ENCODE results near the gene ADCY1. TPM values are rescaled to one million over a fixed set of nuclear protein-coding genes. Genes with fewer than 3 reads are reported as not detected.

The ADCY1 gene
- total and polyA plus RNA-seq, 2 donors = 1.2 to 3.7 TPM

DNA sequence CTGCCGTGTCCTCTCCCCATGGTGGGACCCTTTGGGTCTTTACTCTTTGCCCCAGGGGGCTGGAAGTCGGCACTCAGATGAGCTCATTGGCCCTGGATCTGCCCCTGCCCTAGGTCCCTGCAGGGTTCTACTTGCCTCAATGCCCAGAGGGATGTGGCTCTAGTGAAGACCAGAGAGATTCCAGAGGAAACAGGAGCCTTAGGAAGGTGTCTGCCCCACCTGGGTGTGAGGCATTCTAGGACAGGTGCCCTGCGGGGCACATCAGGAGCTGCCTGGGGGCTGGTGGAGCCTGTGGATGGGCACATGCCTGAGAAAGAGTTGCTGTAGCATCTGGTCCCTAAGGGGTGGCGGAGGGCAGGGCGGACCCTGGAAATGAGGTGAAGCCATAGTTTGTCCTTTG is 128.6 kb downstream of the ADCY1 start:
- no peak overlapping the region for H3K27ac ChIP-seq (ENCODE audit: low read depth)
- H3K36me3 ChIP-seq (ENCODE audit: insufficient read depth) = no peaks in the 10 kb centered on the region
- DNase-seq (ENCODE audit: extremely low spot score) = no peak
- 93% methylated on average over 5 of the region's 5 CpGs for WGBS
- H3K4me1 ChIP-seq (ENCODE audit: insufficient read depth) = no peaks in the 10 kb centered on the region
- H3K4me3 ChIP-seq (ENCODE audit: low read depth, low read length) = no peak overlapping the region

GRCh38 chr7:45703373-45703821 is 129.2 kb downstream of the ADCY1 start:
- no peaks in the 10 kb centered on the region for H3K36me3 ChIP-seq (ENCODE audit: insufficient read depth)
- no peak for DNase-seq (ENCODE audit: extremely low spot score)
- 89% methylated on average over 20 of the region's 20 CpGs for WGBS
- no peak overlapping the region for H3K4me3 ChIP-seq (ENCODE audit: low read depth, low read length)
- H3K4me1 ChIP-seq (ENCODE audit: insufficient read depth) = no peaks in the 10 kb centered on the region
- no peak overlapping the region for H3K27ac ChIP-seq (ENCODE audit: low read depth)

- no peak for DNase-seq (ENCODE audit: extremely low spot score)
- WGBS = 83% methylated on average over 13 of the region's 13 CpGs
These were observed 129.9 kb downstream of the ADCY1 start for GRCh38 chr7:45703911-45704682.

GRCh38 chr7:45704683-45705016 is 130.5 kb downstream of the ADCY1 start:
- no peaks in the 10 kb centered on the region for H3K4me1 ChIP-seq (ENCODE audit: insufficient read depth)
- 71% methylated on average over 3 of the region's 3 CpGs for WGBS
- no peak for DNase-seq (ENCODE audit: extremely low spot score)
- H3K27ac ChIP-seq (ENCODE audit: low read depth) = no peak overlapping the region
- no peak overlapping the region for H3K4me3 ChIP-seq (ENCODE audit: low read depth, low read length)
- no peaks in the 10 kb centered on the region for H3K36me3 ChIP-seq (ENCODE audit: insufficient read depth)

More at GRCh38 chr7:45703911-45704682, 129.9 kb downstream of the ADCY1 start:
- H3K4me3 ChIP-seq (ENCODE audit: low read depth, low read length) = no peak overlapping the region
- H3K27ac ChIP-seq (ENCODE audit: low read depth) = no peak overlapping the region
- no peaks in the 10 kb centered on the region for H3K4me1 ChIP-seq (ENCODE audit: insufficient read depth)
- no peaks in the 10 kb centered on the region for H3K36me3 ChIP-seq (ENCODE audit: insufficient read depth)

DNA sequence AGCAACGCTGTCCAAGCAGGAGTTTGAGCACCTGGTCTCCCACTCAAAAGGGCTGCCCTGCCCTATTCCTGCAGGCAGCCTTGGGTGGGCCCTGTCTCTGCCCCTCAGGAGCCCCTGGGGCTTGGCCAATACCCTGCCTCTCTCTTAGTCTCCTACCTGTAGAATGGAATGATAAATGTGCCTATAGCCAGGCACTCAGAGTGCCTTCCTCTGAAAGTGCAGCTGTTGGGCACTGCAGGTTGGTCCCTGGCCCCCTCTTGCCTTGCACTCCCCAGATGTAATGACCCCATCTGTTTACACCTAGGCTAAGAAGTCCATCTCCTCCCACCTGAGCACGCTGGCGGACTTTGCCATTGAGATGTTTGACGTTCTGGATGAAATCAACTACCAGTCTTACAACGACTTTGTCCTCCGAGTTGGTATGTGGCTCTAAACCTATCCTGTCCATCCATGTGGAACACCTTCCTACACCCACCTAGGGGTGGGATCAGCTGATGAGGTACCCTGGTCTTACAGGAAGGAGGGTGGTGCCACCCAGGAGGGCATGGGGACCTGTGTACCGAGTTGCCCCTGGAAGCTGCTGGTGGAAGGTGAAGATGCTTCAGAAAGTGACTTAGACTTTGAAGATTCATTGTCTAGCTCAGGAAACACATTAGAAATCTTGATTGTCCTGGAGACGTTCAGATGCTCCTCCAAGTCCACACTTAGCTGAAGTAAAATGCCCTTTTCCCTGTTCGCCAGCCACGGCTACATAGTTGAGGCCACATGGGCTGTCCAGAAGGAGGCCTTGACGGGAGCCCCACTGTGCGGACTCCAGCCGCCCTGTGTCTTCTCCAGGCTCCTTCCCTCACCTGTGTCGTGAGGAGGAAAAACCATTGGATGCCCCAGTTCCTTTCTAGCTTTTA is 134.1 kb downstream of the ADCY1 start:
- no peak for DNase-seq (ENCODE audit: extremely low spot score)
- no peak overlapping the region for H3K27ac ChIP-seq (ENCODE audit: low read depth)
- WGBS = 92% methylated on average over 14 of the region's 14 CpGs

DNA sequence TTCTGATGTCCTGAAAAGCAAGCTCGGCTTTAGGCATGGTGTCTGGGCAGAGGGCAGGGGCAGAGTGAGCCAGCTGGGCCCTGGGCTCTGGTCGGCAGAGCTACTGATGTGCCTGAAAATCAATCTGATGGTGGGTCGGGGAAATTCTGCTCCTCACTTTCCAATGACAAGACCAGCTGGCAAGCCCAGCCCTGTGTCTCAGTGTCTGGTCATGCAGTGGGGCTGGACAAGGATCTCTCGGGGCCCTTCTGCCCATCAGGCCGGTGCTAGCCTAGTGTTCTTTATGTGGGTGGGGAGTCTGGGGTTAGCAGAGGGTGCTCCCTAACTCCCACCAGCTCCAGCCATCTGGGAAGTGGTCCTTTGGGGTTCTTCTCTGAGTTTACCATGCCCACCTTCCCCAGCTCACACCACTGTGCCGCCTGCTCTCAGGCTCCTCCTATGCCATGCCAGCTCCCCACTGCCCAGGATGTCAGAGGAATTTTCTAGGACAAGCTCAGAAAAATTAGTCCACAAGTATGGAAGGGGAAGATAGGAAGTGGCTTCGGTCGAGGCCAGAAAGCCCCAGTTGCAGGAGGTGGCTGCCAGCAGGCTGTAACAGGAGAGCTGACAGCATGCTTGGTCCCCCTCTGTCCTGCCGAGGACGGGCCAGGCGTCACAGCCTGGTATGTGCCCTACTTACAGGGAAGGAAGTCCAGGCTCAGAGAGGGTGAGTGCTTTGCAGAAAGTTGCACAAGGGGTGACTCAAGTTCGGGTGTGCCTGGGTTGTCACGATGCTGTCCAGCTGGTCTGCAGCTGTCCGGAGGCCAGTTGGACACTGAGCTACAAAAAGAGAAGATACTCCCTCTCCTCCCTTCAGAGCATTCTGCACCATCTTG is 135.2 kb downstream of the ADCY1 start:
- no peak for DNase-seq (ENCODE audit: extremely low spot score)
- H3K36me3 ChIP-seq (ENCODE audit: insufficient read depth) = no peaks in the 10 kb centered on the region
- no peaks in the 10 kb centered on the region for H3K4me1 ChIP-seq (ENCODE audit: insufficient read depth)
- 74% methylated on average over 14 of the region's 14 CpGs for WGBS
- no peak overlapping the region for H3K27ac ChIP-seq (ENCODE audit: low read depth)
- H3K4me3 ChIP-seq (ENCODE audit: low read depth, low read length) = no peak overlapping the region

More for the DNA sequence above, 134.1 kb downstream of the ADCY1 start:
- Histone ChIP-seq H3K36me3 (ENCODE audit: insufficient read depth) (no peaks in the 10 kb centered on the region), H3K4me1 (ENCODE audit: insufficient read depth) (no peaks in the 10 kb centered on the region), H3K4me3 (ENCODE audit: low read depth, low read length) (no peak overlapping the region)

- no peak overlapping the region for H3K4me3 ChIP-seq (ENCODE audit: low read depth, low read length)
- WGBS = 89% methylated on average over 13 of the region's 13 CpGs
- DNase-seq (ENCODE audit: extremely low spot score) = no peak
- no peaks in the 10 kb centered on the region for H3K36me3 ChIP-seq (ENCODE audit: insufficient read depth)
- no peaks in the 10 kb centered on the region for H3K4me1 ChIP-seq (ENCODE audit: insufficient read depth)
- no peak overlapping the region for H3K27ac ChIP-seq (ENCODE audit: low read depth)
These were observed 136.3 kb downstream of the ADCY1 start for GRCh38 chr7:45710271-45711160.

- 96% methylated on average over 5 of the region's 5 CpGs for WGBS
- Histone ChIP-seq H3K4me3 (ENCODE audit: low read depth, low read length) (no peak overlapping the region), H3K4me1 (ENCODE audit: insufficient read depth) (no peaks in the 10 kb centered on the region), H3K36me3 (ENCODE audit: insufficient read depth) (no peaks in the 10 kb centered on the region), H3K27ac (ENCODE audit: low read depth) (no peak overlapping the region)
- DNase-seq (ENCODE audit: extremely low spot score) = no peak
These were observed 137.0 kb downstream of the ADCY1 start for GRCh38 chr7:45711161-45711490.

DNA sequence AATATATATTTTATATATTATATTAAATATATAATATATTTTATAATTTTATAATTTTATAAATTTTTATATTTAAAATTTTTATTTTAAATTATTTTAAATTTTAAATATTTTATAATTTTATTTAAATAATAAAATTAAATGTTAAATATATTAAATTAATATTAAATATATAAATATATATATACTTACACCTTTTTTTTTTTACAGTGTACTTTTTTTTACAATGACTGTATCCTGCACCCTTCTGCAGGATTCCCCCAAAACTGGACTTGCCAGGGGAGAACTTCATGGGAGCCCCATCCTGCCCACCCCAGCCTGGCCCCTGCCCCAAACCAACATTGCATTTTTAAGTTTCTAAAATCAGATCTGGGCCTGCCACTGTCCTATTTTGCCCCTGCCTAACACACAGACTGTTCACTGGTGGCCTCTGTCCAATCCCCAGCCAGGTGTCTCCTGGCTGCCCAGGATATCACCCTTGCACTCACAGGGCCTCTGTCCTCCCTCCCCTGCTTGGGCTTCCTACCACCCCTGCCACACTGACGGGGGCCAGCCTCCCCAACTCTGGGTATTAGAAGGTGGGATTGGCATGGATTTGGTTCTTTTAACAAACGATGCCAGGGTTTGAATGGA is 138.0 kb downstream of the ADCY1 start:
- no peaks in the 10 kb centered on the region for H3K36me3 ChIP-seq (ENCODE audit: insufficient read depth)
- no peak overlapping the region for H3K4me3 ChIP-seq (ENCODE audit: low read depth, low read length)
- DNase-seq (ENCODE audit: extremely low spot score) = no peak
- H3K4me1 ChIP-seq (ENCODE audit: insufficient read depth) = no peaks in the 10 kb centered on the region
- H3K27ac ChIP-seq (ENCODE audit: low read depth) = no peak overlapping the region
- 67% methylated on average over 2 of the region's 2 CpGs for WGBS

DNA sequence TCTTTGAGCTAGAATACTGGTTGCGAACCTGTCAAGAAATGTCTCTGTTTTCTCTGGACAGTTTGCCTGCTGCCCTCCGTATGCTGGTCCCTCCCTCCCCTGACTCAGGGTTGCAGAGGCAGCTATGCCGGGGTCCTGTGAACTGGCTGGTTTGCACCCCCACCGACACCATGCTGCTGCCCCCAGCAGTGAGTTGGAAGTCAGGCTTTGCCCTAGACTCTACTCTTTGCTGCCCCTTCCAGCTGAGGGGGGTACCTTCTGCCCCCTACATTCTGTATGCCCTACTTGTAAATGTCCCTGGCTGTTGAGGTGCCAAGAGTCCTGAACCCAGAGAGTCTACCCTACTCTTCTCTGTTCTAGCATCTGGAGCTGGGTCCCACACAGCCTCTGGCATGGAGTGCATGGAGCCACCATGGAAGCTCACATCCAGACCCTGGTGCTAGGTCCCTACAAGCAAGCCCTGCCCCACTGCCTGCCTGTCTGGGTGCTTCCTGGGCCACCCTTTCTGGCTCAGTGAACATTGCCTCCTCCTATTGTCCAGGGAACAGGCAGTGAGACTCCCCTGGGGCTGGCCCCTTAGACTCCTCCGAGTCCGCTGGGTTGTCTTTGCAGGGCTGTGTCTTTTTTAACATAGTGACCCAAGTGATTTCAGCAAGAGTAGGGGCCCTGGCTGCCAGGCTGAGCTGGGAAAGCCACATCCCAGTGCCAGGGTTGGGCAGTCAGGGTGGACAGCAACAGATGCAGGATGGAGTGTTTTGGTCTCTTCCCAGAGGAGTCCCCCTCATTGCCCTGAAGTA is 138.9 kb downstream of the ADCY1 start:
- Histone ChIP-seq H3K4me3 (ENCODE audit: low read depth, low read length) (no peak overlapping the region), H3K27ac (ENCODE audit: low read depth) (no peak overlapping the region), H3K4me1 (ENCODE audit: insufficient read depth) (no peaks in the 10 kb centered on the region), H3K36me3 (ENCODE audit: insufficient read depth) (no peaks in the 10 kb centered on the region)
- DNase-seq (ENCODE audit: extremely low spot score) = no peak
- WGBS = 93% methylated on average over 6 of the region's 6 CpGs

GRCh38 chr7:45713669-45714520 is 139.7 kb downstream of the ADCY1 start:
- no peak for DNase-seq (ENCODE audit: extremely low spot score)

More at GRCh38 chr7:45713669-45714520, 139.7 kb downstream of the ADCY1 start:
- no peaks in the 10 kb centered on the region for H3K36me3 ChIP-seq (ENCODE audit: insufficient read depth)
- H3K4me1 ChIP-seq (ENCODE audit: insufficient read depth) = no peaks in the 10 kb centered on the region
- H3K27ac ChIP-seq (ENCODE audit: low read depth) = no peak overlapping the region
- no peak overlapping the region for H3K4me3 ChIP-seq (ENCODE audit: low read depth, low read length)
- 91% methylated on average over 23 of the region's 23 CpGs for WGBS
